ENCODE results near the gene NRG3.
"Not testable (repeated sequence)": the region's sequence is repeated elsewhere in the genome, so short reads cannot be mapped to it uniquely, and the experiment has no call there.

Gene NRG3

DNA sequence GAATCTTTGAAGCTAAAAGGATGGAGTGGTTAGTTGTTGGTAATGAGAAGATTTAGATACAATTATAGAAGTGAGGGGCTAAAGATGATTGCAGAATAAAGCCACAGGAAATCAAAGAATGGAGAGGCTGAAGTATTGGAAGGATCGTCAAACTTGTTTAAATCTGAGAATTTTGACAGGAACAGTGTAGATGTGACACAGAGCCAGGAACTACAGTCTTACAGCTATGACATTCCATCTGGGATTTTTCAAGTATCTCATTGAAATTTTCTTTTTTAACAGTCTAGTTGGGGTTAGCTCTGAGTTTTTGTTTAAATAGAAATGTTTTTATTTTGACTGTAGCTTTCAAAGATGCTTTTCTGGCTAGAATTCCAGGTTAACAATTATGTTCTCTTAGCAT lies 181.4 kb downstream of the NRG3 start:
- Histone ChIP-seq H3K9me3 (ENCODE audit: control insufficient read depth, insufficient read depth, low read depth, low read length) (no peaks in the 10 kb centered on the region), H3K4me3 (ENCODE audit: low read depth, low read length) (no peak overlapping the region), H3K4me1 (ENCODE audit: control insufficient read depth, insufficient read depth, low read length) (no peaks in the 10 kb centered on the region), H3K36me3 (ENCODE audit: control insufficient read depth in 2 of 2, insufficient read depth in 1 of 2, low read length in 2 of 2) (no peaks in the 10 kb centered on the region), H3K27ac (ENCODE audit: extremely low read depth, low read depth, low read length) (no peak overlapping the region)
- ChIA-PET POLR2A (no interaction called here), CTCF (no interaction called here)
- TF ChIP-seq, protein P1, sequence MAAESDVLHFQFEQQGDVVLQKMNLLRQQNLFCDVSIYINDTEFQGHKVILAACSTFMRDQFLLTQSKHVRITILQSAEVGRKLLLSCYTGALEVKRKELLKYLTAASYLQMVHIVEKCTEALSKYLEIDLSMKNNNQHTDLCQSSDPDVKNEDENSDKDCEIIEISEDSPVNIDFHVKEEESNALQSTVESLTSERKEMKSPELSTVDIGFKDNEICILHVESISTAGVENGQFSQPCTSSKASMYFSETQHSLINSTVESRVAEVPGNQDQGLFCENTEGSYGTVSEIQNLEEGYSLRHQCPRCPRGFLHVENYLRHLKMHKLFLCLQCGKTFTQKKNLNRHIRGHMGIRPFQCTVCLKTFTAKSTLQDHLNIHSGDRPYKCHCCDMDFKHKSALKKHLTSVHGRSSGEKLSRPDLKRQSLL (tag by site-specific recombination; IDR thresholded peaks at IDR 0.05), result no peak
- TF ChIP-seq ZNF677 (tag by site-specific recombination; IDR thresholded peaks at IDR 0.05), result no peak
- no peak for TF ChIP-seq ZNF423 (tag by site-specific recombination; IDR thresholded peaks at IDR 0.05)
- no peak for TF ChIP-seq ZNF596 (tag by site-specific recombination; IDR thresholded peaks at IDR 0.05)
- TF ChIP-seq, protein P2, sequence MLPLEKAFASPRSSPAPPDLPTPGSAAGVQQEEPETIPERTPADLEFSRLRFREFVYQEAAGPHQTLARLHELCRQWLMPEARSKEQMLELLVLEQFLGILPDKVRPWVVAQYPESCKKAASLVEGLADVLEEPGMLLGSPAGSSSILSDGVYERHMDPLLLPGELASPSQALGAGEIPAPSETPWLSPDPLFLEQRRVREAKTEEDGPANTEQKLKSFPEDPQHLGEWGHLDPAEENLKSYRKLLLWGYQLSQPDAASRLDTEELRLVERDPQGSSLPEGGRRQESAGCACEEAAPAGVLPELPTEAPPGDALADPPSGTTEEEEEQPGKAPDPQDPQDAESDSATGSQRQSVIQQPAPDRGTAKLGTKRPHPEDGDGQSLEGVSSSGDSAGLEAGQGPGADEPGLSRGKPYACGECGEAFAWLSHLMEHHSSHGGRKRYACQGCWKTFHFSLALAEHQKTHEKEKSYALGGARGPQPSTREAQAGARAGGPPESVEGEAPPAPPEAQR (tag by site-specific recombination; IDR thresholded peaks at IDR 0.05), result no peak
- TF ChIP-seq ZBTB8A (tag by site-specific recombination; IDR thresholded peaks at IDR 0.05), result no peak
- no peak for TF ChIP-seq SP2 (tag by site-specific recombination; IDR thresholded peaks at IDR 0.05)
- no peak for TF ChIP-seq ZNF121 (tag by site-specific recombination; IDR thresholded peaks at IDR 0.05)
- TF ChIP-seq, protein P3, sequence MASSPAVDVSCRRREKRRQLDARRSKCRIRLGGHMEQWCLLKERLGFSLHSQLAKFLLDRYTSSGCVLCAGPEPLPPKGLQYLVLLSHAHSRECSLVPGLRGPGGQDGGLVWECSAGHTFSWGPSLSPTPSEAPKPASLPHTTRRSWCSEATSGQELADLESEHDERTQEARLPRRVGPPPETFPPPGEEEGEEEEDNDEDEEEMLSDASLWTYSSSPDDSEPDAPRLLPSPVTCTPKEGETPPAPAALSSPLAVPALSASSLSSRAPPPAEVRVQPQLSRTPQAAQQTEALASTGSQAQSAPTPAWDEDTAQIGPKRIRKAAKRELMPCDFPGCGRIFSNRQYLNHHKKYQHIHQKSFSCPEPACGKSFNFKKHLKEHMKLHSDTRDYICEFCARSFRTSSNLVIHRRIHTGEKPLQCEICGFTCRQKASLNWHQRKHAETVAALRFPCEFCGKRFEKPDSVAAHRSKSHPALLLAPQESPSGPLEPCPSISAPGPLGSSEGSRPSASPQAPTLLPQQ (tag by site-specific recombination; IDR thresholded peaks at IDR 0.05), result no peak

DNA sequence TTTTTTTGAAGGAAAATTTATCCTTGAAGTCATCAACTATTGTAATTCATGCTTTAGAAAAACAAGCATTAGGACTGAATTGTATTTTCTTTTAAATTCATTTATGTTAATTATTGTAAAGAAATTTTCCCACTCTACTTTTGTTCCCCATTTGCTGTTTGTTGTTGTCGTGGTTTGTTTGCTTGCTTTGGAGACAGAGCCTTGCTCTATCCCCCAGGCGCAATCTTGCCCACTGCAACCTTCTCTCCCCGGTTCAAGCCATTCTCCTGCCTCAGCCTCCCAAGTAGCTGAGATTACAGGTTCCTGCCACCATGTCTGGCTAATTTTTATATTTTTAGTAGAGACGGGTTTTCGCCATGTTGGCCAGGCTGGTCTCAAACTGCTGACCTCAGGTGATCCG lies 192.2 kb downstream of the NRG3 start:
- H3K36me3 ChIP-seq (ENCODE audit: control insufficient read depth in 2 of 2, insufficient read depth in 1 of 2, low read length in 2 of 2); H3K9me3 ChIP-seq (ENCODE audit: control insufficient read depth, insufficient read depth, low read depth, low read length); POLR2A ChIA-PET; H3K4me1 ChIP-seq (ENCODE audit: control insufficient read depth, insufficient read depth, low read length); CTCF ChIA-PET; H3K27ac ChIP-seq (ENCODE audit: extremely low read depth, low read depth, low read length); H3K4me3 ChIP-seq (ENCODE audit: low read depth, low read length): not testable (repeated sequence)

DNA sequence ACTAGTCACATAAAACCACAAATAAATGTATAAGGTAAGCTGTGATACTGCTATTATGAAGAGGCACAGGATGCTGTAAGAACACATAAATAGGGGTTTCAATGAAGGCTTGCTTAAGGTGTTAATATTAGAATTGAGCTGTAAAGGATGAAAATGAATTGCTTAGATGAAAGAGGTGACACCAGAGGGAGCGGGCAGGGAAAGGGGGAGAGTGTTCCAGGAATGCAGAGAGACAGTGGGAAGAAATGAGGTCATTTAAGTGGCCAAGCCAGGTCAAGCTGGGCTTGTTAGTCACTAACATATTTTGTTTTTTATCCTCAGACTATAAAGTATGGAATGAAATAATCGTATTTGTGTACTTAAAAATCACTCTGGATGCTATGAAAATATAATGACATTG lies 193.5 kb downstream of the NRG3 start:
- Histone ChIP-seq H3K27ac (ENCODE audit: extremely low read depth, low read depth, low read length) (no peak overlapping the region), H3K4me1 (ENCODE audit: control insufficient read depth, insufficient read depth, low read length) (no peaks in the 10 kb centered on the region), H3K4me3 (ENCODE audit: low read depth, low read length) (no peak overlapping the region), H3K36me3 (ENCODE audit: control insufficient read depth in 2 of 2, insufficient read depth in 1 of 2, low read length in 2 of 2) (no peaks in the 10 kb centered on the region; a peak in 1 of 3 replicates), H3K9me3 (ENCODE audit: control insufficient read depth, insufficient read depth, low read depth, low read length) (no peaks in the 10 kb centered on the region)
- CTCF ChIA-PET, result no interaction called here
- POLR2A ChIA-PET, result no interaction called here
- TF ChIP-seq ZNF366 (tag by site-specific recombination; conservative IDR thresholded peaks at IDR 0.05), result no peak
- no peak for TF ChIP-seq ZBTB48 (tag by site-specific recombination; IDR thresholded peaks at IDR 0.05)
- no peak for TF ChIP-seq ZNF544 (tag by site-specific recombination; IDR thresholded peaks at IDR 0.05)
- no peak for TF ChIP-seq ZNF416 (tag by site-specific recombination; IDR thresholded peaks at IDR 0.05)
- TF ChIP-seq KLF16 (tag by site-specific recombination; IDR thresholded peaks at IDR 0.05), result no peak
- TF ChIP-seq ZNF837 (tag by site-specific recombination; IDR thresholded peaks at IDR 0.05), result no peak
- TF ChIP-seq, protein P4, sequence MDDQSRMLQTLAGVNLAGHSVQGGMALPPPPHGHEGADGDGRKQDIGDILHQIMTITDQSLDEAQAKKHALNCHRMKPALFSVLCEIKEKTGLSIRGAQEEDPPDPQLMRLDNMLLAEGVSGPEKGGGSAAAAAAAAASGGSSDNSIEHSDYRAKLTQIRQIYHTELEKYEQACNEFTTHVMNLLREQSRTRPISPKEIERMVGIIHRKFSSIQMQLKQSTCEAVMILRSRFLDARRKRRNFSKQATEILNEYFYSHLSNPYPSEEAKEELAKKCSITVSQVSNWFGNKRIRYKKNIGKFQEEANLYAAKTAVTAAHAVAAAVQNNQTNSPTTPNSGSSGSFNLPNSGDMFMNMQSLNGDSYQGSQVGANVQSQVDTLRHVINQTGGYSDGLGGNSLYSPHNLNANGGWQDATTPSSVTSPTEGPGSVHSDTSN (CRISPR knock-in tag; IDR thresholded peaks at IDR 0.05), result no peak
- TF ChIP-seq REPIN1 (tag by site-specific recombination; IDR thresholded peaks at IDR 0.05; ENCODE audit: low read depth), result no peak

Measured in HEK293 (cell line).